Ishikawa (cell line): ENCODE measurements around the gene NEK10.

Experiments used
- CEBPB ChIP-seq: IDR thresholded peaks from 2 replicates; pipeline ENCODE4 v1.6.1; 2012
- CREB1 ChIP-seq: IDR thresholded peaks from 2 replicates; pipeline ENCODE4 v1.6.1; 2012; ENCODE audit warnings: low read depth
- EGR1 ChIP-seq: IDR thresholded peaks from 2 replicates; pipeline ENCODE4 v1.6.1; 2012
- EP300 ChIP-seq: IDR thresholded peaks from 2 replicates; pipeline ENCODE4 v1.6.1; 2012; ENCODE audit warnings: borderline replicate concordance
- FOXM1 ChIP-seq: IDR thresholded peaks from 2 replicates; pipeline ENCODE4 v1.6.1; 2012; ENCODE audit warnings: low read depth, borderline replicate concordance
- RAD21 ChIP-seq: IDR thresholded peaks from 2 replicates; pipeline ENCODE4 v1.6.1; 2012; ENCODE audit warnings: low read depth
- TAF1 ChIP-seq: IDR thresholded peaks from 2 replicates; pipeline ENCODE4 v1.6.1; 2012; ENCODE audit warnings: low read depth, mild to moderate bottlenecking
- TEAD4 ChIP-seq: IDR thresholded peaks from 2 replicates; pipeline ENCODE4 v1.6.1; 2012
- YY1 ChIP-seq: IDR thresholded peaks from 2 replicates; pipeline ENCODE4 v1.6.1; 2012; ENCODE audit warnings: low read depth
- ZBTB7A ChIP-seq: IDR thresholded peaks from 2 replicates; pipeline ENCODE4 v1.6.1; 2012; ENCODE audit warnings: low read depth
- TF ChIP-seq, protein P1 (sequence below): IDR thresholded peaks from 2 replicates; pipeline ENCODE4 v1.6.1; 2012
- TF ChIP-seq, protein P2 (sequence below): IDR thresholded peaks from 2 replicates; pipeline ENCODE4 v1.6.1; 2012
- TF ChIP-seq, protein P3 (sequence below): IDR thresholded peaks from 2 replicates; pipeline ENCODE4 v1.6.1; 2012; ENCODE audit warnings: low read depth, mild to moderate bottlenecking

DNA sequence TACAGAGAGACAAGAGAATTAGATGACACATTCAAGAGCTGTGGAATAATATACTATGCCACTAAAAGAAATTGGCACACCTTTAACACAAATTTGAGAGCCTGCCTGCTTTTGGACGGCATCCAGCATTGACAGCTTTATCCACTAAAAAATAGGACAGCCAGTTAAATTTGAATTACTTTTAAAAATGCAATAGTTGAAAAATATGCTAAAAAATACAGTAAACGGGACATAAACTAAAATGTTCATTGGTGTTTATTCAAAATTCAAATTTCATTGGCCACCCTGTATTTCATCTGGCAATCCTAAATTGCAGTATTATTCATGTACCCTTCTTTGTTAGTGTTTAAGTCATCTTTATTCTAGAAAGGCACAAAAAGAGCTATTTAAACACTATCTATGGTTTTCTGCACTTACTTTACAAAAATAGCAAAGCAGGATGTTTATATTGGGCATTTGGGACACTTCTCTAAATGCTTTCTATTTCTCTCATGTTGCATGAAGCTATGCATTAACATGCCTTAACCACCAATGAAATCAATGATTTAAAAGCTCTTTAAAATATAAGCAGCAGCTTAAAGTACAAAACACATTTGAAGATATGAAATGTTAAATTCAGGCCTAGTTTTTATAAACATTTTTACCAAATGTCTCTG lies 160.1 kb downstream of the NEK10 start:
- no peak for TF ChIP-seq TAF1
- TF ChIP-seq, protein P1, sequence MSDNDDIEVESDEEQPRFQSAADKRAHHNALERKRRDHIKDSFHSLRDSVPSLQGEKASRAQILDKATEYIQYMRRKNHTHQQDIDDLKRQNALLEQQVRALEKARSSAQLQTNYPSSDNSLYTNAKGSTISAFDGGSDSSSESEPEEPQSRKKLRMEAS, result no peak
- TF ChIP-seq, protein P2, sequence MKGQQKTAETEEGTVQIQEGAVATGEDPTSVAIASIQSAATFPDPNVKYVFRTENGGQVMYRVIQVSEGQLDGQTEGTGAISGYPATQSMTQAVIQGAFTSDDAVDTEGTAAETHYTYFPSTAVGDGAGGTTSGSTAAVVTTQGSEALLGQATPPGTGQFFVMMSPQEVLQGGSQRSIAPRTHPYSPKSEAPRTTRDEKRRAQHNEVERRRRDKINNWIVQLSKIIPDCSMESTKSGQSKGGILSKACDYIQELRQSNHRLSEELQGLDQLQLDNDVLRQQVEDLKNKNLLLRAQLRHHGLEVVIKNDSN, result no peak
- no peak for TF ChIP-seq CEBPB
- no peak for TF ChIP-seq EGR1
- TF ChIP-seq CREB1, result no peak
- TF ChIP-seq, protein P3, sequence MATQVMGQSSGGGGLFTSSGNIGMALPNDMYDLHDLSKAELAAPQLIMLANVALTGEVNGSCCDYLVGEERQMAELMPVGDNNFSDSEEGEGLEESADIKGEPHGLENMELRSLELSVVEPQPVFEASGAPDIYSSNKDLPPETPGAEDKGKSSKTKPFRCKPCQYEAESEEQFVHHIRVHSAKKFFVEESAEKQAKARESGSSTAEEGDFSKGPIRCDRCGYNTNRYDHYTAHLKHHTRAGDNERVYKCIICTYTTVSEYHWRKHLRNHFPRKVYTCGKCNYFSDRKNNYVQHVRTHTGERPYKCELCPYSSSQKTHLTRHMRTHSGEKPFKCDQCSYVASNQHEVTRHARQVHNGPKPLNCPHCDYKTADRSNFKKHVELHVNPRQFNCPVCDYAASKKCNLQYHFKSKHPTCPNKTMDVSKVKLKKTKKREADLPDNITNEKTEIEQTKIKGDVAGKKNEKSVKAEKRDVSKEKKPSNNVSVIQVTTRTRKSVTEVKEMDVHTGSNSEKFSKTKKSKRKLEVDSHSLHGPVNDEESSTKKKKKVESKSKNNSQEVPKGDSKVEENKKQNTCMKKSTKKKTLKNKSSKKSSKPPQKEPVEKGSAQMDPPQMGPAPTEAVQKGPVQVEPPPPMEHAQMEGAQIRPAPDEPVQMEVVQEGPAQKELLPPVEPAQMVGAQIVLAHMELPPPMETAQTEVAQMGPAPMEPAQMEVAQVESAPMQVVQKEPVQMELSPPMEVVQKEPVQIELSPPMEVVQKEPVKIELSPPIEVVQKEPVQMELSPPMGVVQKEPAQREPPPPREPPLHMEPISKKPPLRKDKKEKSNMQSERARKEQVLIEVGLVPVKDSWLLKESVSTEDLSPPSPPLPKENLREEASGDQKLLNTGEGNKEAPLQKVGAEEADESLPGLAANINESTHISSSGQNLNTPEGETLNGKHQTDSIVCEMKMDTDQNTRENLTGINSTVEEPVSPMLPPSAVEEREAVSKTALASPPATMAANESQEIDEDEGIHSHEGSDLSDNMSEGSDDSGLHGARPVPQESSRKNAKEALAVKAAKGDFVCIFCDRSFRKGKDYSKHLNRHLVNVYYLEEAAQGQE, result no peak
- no peak for TF ChIP-seq ZBTB7A
- TF ChIP-seq TEAD4, result no peak
- TF ChIP-seq YY1, result no peak
- no peak for TF ChIP-seq EP300
- TF ChIP-seq FOXM1, result no peak
- TF ChIP-seq RAD21, result no peak
